Spleen (tissue), 7 donors: ENCODE data around the gene FHIT.

Experiments used
- CTCF ChIP-seq, 11 experiments: fragments of 200-600 bp in 7 of 11; fragments of 450-650 bp in 4 of 11; sonication (generic) in 4 of 11; IDR thresholded peaks in 8 of 11; conservative IDR thresholded peaks in 3 of 11; 1 replicate in 7 of 11; 2 replicates in 4 of 11; pipeline versions ENCODE4 v1.4.0 to v1.8.0; 2016 to 2021; ENCODE audit warnings: antibody characterized with exemption in 11 of 11, inconsistent platforms in 4 of 11, mild to moderate bottlenecking in 1 of 11
- POLR2AphosphoS5 ChIP-seq, 3 donors: sonication (generic); formaldehyde crosslinking; IDR thresholded peaks; one replicate each; pipeline ENCODE4 v1.5.1; 2017; ENCODE audit warnings: antibody characterized with exemption in 3 of 3
- donor health status: DM: no; HTN: no; CAD: no; lungs with moderate emphysema.
- donor health status: DM: no; HTN: no; CAD: no.
- donor health status: DM: no; HTN: no; CAD: no.

DNA sequence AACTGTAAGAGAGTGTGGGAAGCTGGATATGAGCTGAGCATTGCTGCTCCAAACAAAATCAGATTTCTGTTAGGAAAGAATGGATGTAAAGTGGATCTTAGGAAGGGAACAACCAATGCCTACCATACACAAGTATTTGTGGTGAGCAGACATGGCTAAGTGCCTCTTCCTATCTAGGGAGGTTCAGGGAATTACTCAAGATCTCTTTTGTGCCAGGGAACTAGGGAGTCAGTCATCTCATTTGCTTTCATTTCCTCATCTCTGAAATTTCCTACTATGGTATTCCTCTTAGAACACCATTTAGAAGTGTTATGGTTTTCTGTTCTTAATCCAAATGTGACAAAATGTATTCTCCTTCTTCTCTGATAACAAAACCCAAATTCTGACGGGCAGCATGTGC, 396.5 kb downstream of the FHIT start:
- TF ChIP-seq CTCF (IDR thresholded peaks at IDR 0.05 in 8 of 11, conservative IDR thresholded peaks at IDR 0.05 in 3 of 11) = no peak
- no peak for TF ChIP-seq POLR2AphosphoS5 (IDR thresholded peaks at IDR 0.05)
